A172 (cell line): ENCODE data around the gene SH3RF1. TPM values are rescaled to one million over a fixed set of nuclear protein-coding genes. Genes with fewer than 3 reads are reported as not detected.

Source experiments
- DNase-seq: peaks from one replicate; pipeline ENCODE4 v3.0.0-alpha.2; 2015; ENCODE audit warnings: low spot score
- total RNA-seq: library from RNA; depleted of rRNA; stranded (reverse); fragments of >200 nt; shearing (Covaris generic); gene quantifications from 2 replicates; pipeline ENCODE4 v1.2.3, GENCODE V29; 2014

Gene SH3RF1
- total RNA-seq, 1 experiment from 2014 or later = 11.0 TPM

DNA sequence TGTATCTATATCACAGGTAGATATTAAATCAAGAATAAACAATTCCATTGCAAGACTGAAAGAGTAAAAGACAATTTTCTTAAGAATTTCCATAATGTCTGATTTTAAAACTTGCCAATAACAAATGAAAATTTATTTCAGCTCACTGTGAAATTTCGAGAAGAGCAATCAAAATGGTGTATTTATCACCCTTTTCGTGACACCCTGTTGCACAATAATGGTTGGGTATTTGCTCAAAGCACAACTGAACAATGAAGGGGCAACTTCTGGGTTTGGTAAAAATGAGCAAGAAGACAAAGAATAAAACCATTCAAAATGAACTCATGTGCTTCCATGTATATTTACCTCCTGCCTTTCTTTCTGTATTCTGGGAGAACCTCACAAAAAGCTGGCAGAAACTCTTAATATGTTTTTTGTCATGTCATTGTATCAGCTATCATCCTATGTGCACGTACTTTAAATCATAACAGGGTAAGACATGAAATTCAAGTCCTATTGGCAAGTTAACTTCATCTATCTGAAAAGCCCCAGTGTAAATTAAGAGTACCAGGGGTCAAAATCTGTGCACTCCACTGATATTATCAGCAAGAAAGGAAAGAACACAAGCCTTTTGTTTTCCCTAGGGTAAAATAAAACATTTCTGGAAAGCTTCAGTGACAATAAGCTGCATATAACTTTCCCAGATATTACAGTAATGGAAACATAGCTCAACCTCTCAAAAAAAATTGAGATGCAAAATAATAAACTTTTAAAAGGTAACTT, 133.8 kb downstream of the SH3RF1 start:
- DNase-seq = no peak

DNA sequence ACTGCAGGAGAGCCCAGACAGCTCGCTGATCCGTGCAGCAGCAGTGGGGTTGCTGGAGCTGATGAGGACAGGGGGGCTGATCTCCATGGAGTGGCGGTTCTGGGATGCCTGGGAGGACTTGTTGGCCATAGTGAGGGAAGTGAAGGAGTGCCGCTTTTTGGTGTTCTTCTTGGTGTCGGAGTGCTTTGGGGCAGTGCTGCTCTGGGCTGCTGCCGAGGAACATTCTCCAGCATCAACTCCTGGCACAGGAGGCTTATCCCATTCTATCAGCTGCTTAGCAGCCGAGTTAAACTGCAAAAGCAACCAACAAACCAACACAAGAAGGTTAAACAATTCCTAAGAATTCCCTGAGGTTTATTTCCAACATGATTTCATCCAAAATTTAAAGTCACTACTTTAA, 134.4 kb downstream of the SH3RF1 start:
- DNase-seq = no peak

DNA sequence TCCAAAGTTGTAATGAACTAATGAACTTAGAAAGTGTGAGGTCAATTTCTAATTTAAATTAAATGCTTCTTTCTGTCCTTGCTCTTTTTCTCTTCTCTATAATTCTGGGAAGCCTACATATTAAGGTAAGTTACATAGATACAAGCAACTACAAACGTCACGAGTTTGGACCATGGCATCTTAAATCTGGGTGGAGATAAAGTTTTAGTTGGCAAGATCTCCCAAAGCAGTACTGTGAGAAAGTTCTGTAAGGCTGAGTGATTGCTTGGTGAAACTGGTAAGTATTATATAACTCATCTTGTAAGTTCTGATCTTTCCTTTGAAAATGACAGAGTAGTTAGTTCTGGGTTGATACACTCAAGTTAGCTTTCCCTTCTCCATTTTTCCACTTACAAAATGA, 135.0 kb downstream of the SH3RF1 start:
- DNase-seq = no peak

DNA sequence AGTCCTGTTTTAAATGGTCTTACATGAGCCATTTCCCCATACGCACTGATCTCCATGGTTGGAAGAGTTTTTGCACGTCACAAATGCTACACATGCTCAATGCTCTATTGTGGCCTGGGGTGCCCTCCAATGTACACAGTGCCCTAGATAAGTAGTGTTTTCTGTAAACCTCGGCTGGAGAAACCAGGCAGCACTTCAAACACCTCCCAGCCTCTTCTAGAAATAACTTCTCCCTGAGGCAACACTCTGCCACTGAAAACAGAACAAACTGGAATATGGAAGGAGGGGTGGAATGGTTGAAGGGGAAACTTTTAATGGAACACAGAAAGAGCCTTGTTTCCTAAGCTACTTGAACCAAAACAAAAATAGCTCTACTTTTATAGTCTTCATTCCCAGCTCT, 136.8 kb downstream of the SH3RF1 start:
- DNase-seq = no peak

DNA sequence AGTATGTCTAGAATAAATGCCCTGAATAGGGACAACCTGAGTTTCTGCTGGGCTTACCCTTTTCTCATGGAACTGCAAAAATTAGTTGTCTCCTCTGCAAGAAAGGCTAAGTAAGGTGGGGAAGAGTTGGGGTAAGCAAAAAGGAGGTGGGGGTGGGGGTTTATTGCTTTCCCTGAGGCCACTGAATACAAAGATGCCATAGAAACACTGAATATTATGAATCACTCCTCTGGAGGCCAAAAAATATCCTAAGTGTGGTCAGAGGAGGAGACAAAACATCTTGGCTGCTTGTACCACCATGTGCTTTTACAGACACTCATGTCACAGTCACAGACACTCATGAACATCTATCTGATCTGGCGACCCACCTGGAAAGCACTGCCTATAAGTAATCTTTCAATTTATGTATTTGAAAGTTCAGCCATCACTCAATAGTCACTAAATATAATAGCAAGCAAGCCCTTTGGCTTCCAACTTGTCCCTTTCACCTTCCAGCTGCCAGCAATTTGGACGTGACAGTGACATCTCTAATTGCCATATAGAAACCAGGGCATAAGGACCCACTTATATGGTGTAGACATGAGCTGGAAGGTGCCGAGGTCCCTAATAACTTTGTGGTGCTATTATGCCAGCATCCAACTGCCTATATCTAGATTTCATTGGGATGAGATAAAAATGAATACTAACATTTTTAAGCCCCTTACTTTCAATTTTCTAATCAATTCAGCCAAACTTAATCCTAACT, 138.0 kb downstream of the SH3RF1 start:
- DNase-seq = no peak

DNA sequence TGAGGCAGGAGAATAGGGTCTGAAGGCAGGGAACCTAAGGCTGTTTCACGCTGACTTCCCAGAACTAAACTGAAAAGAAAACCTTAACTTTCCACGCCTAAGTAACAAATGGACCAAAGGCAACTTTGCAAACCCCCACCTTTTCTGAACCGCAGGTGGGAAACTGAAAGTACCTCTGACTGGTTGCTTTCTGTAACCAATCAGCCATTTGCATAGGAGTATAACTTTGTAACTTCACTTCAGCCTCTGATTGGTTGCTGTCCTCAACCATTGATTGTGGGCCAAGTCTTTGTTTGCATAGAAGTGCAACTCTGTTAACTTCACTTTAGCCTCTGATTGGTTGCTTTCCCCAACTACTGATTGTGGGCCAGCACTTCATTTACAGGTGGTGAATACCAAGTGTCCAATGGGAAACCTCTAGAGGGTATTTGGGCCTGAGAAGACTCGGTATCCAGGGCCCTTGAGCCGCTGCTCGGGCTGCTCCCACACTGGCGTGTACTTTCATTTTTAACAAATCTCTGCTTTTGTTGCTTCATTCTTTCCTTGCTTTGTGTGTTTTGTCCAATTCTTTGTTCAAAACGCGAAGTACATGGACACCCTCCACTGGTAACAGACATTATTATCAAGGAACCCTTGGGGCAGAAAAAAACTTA, 139.1 kb downstream of the SH3RF1 start:
- DNase-seq = no peak

DNA sequence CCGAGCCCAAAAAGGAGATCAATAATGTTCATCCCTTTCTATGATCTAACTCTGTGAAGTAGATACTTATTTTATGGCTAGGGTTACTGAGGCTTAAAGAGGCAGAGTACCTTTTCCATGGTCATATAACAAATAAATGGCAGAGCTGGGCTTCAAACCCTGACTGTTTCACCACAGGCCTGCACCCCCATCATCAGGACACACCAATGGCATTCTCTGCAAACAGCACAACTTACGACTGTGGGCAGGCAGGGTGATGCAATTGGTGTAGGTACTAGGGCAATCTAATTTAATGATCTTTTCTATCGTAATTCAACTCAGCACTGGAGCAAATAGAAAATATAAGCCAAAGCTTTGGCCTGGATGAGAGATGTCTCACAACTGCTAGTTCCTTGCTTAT, 141.9 kb downstream of the SH3RF1 start:
- no peak for DNase-seq

DNA sequence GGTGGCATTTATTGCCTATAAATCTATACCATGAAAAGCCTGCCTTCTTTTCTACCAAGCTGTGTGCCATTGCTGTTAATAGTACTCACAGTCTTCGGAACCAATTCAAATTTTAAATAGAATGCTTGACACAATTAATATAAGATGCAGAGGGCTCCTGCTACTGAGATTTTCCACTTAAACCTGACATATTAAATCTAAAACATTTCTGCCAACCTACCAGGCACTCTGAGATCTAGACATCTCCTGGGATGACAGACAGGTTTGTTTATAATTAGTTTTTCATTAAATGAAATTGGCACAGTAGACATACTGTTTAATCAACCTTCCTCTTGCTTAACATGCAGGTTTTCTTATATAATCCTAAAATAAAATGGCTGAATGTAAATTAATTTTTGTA, 143.4 kb downstream of the SH3RF1 start:
- DNase-seq = no peak

DNA sequence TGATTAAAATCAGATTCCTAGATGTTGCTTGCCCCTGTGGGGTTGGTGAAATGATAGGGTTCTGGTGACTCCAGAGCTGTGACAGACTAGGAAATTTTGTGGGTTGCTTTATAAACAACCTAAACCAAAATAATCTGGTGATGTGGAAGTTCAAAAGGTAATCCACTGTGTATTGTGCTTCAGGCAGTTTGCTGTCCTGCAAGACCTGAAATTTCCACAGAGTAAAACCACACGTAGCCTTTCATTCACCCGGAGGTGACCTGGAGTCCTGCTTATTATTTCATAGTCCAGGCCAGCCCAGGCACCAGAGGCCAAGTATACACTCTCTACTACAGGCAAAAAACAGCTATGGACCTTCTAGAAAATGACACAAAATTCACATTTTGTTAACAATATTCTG, 146.1 kb downstream of the SH3RF1 start:
- no peak for DNase-seq

DNA sequence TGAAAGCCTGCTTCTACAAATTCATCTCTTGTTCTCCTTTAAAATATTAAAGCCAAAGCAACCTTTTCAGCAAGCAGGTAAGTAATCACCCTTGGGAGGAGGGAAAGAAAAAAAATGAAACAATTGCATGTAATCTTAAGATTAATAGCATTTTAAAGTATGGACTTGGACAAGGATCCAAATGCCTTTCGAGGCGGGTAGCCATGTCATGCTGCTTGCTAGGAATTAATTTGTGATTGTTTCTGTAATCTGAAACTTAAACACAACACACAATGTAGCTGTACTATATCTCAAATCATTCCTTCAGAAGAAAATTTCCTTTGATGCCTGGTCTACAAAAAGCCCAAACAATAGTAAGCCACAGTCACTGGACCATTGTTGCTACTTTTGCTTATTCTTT, 148.3 kb downstream of the SH3RF1 start:
- DNase-seq = no peak

DNA sequence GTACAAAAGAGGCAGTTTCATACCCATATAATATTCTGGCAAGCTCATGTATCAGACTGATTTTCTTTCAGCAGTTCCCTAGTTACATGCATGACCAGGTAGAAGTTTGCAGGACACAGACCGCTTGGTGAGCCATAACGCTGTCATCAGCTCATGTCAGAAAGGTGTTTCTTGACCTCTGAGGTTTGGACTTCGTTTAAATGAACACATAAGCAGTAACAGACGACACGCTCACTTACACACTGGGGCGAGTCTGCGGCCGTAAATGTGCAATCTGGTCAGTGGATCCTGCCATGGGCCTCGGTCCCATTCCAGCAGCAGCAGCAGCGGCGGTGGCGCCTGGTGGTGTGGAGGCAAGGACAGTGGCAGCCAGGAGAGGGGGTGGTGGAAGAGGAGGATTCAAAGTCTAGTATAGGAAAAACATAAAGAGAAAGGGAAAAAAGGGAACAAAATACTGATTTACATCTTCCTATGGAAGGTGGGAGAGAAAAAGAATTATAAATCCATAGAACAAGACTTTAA, 148.8 kb downstream of the SH3RF1 start:
- DNase-seq = no peak

DNA sequence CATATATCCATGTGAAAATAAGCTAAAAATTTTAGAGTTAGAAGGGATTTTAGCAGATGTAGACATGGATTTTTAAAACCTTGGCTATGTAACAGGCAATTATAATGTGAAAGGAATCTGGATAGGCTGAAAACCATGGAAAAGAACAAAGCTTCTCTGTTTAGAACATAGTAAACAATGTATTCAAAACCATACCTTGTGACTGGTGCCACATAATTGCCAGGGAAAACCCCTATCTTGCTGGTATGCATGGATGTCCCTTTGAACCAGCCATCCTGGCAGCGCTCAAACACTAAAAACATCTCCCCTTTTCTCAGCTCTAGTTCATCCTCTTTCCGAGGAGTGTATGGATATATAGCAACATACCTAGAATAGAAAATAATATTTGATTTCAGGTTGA, 150.1 kb downstream of the SH3RF1 start:
- no peak for DNase-seq

DNA sequence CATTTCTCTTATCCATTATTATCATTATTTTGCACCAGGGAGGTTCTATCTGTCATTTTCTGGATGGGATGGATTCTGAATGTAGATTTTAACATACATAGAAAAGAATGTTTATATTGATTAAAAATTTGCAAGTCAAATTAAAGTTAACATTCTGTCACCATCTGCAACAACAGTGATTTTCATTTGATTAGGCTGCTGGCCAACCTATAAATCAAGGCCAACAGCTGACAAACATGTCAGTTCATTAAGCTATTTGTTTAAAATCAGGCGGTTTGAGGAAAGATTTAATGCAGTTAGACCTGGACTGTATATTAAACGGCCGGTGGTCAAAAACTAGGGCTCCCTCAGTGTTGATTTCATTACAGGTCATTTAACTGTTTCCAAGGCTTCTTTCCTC, 151.2 kb downstream of the SH3RF1 start:
- no peak for DNase-seq

DNA sequence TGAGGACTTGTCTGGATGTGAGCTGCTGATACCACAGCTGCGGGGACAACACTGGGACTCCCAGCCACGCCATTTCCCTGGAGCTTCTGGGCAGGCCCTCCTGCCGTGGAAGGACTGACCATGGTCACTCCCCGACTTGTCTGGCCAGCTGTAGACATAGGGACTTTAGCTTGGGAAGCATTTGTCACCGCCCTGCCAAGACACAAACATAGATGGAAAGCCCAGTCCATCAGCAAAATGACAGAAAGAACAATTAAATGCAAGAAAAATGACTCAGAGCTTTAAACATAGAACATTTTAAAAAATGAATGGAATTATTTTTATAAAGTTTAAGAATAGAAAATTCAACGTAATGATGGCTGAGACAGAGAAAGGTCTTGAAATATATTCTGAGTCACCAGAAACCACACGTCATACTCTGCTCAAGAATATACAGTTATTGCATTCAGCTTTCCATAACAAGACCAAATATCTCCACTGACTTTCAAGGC, 153.1 kb downstream of the SH3RF1 start:
- DNase-seq = peak; percentile 54

DNA sequence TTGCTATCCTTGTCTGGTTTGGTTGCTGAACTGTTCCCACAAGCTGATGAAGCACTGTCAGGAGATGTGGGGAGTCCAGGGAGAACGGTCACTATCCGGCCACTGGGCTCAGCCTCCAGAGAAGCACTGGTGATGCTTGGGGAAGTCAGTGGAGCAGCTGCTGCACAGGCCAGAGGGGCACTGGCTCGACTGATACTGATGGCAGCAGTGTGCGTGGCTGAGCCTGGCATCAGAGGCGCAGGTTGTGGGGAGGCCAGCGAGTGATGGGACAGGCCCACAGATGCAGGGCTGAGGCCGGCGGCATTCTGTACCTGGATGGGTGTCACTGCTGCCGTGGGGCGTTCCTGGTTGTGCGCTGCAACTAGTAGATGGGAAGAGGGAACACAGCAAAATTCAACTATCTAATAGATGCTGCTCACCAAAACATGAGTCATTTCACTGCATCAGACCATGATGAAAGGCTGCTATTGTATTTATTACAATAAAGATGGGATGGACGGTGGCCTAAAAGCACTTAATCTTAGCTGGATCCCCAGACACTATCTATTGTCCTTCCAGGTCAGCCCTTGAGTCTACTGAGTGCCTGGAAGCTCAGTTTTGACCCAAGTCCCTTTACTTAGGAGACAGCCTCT, 154.4 kb downstream of the SH3RF1 start:
- peak; percentile 40 for DNase-seq

DNA sequence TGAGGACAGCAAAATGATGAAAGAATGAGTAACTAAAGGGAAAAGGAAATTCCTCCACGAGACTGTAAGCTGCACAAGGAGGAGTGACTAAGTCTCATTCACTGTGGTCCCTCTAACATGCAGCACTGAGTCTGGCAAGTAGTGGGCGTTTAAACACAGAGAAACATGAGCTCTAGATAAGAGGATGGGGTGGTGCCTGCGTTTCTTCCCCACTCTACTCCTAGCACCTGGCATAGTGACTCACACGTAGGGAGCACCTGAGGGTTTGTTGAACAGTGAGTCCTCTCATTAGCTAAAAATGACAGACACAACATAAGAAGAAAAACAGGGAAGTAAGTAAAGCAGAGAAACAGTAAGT, 154.9 kb downstream of the SH3RF1 start:
- peak; percentile 94 for DNase-seq

DNA sequence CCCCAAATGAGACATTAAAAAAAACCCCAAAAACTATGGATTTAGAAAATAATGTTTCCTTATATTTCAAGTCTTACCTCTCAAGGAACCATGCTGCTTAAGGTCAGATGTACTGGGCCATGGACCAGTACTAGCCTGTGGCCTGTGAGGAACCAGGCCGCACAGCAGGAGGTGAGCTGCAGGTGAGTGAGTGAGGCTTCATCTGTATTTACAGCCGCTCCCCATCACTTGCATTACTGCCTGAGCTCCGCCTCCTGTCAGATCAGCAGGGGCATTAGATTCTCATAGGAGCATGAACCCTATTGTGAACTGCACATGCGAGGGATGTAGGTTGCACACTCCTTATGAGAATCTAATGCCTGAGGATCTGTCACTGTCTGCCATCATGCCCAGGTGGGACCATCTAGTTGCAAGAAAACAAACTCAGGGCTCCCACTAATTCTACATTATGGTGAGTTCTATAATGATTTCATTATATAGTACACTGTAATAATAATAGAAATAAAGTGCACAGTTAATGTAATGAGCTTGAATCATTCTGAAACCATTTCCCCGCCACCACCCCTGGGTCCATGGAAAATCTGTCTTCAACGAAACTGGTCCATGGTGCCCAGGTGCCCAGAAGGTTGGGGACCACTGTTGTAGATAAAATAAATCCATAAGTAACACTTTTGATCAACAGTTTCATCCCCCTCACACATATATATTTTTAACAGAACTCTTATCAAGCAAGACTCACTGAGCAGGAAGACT, 155.4 kb downstream of the SH3RF1 start:
- DNase-seq = no peak

DNA sequence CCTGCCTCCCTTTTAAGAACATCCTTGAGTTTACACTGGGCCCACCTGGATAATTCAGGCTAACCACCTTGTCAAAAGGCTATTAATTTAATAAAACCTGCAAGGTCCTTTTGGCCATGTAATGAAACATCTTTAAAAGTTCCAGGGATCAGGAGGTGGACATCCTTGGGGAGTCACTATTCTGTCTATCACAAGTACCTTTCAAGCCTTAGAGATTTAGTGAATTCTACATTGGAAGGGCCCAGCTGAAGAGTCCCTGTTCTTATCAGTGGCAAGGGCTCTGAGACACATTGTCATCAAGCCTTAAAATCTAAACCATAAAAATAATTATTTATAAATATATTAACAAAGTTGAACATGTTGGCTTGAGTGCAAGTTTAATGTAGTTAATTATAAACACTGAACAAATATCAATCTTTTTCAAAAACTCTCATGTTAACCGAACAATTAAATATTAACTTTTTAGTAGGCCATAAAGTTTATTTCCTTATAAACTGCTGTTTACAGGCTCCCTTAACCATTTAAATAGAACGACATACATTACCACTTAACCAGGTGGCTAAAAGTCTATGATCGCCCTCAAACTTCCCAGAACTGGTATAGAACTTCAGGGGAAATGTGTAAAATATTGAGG, 156.3 kb downstream of the SH3RF1 start:
- no peak for DNase-seq

DNA sequence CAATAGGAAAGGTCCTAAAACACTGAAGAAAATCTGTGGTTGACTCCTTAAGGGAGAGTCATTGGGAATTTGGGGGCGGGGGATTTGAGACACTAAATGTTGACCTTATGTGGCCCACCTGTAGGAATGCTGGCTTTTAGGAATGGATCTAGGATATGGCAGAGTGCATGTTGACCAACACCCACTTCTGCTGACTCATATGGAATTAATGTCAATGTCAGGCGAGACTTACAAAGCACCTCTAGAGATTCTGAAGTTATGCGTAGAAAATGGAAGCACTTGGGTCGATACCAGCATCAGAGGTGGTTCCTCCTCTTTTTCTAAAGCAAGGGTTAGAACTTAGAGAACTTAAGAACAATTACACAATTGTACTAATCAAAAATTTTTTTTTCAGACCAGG, 160.1 kb downstream of the SH3RF1 start:
- DNase-seq = peak; percentile 10

DNA sequence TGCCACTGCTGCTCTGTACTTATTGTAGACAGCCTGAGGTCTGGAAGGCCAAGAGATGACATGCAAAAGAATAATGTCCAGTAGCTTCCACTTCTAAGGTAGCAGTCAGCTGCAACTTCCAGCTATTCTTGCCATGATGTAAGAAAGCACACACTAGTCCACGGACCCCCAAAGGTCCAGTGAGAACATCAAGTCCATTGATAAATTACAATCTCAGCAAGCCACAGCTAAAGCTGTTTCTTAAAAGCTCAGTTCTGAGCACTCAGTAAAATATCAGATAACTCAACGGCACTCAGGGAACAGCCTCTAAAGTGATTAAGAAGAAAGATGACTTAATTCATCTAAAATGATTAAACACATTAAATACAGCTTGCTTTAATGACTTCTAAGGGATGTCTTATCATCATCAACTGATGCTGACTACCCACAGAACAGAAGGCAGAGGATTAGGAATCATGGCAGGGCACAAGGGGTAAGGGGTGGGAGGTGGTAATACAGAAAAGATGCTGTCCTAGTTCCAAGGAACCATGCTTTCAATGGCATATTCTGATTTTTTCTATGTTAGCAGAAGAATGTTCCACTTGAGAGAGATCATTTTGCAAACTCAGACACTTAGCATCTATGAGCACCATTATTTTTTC, 161.6 kb downstream of the SH3RF1 start:
- DNase-seq = no peak
